ENCODE measurements around the gene CCDC102A.

- TF ChIP-seq POLR2AphosphoS5 (IDR thresholded peaks at IDR 0.05) (no peak), CTCF (IDR thresholded peaks at IDR 0.05) (no peak), POLR2A (IDR thresholded peaks at IDR 0.05) (no peak), EP300 (IDR thresholded peaks at IDR 0.05) (no peak)
These were observed 34.1 kb upstream of the CCDC102A start for GRCh38 chr16:57570301-57571070.
